Measurements from ENCODE around the gene CDK5RAP2.

CDK5RAP2 gene

DNA sequence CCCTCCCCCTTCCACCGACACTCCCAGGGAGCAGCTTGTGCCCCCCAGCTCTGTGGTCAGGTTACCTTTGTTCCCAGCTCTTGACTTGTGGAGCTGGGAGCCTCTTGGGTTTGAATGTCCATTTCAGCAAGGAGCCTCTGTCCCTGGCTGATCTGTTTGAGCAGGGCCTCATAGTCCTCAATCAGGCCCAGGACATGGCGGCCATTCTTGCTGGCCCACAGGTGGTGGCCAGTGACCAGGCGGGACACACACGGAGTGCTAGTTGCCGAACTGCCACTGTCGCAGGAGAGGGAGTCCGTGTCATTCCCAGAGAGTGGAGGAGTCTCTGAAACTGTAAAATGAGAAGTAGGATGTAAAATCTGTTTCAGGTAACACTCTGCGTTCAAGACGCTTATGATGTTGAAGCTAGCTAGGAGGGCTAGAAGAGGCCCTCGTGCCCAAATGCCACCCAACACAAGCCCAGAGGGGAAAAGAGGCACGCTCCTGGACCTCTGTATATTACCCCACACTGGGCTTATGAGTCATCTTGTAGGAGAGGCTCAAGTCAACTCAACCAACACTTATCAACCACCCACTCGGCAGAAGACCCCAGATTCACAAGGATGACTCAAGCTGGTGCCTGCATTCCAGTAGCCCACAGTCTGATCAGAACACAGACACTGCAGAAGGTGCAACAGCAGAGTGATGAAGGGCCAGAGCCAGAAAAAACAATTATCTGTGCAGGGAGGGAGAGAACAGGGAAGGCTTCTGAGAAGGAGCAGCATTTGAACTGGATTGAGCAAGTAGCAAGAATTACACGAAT is 177.0 kb downstream of the CDK5RAP2 start:
- peak in 1 of 2 donors; percentile 17 for DNase-seq (ENCODE audit: low read depth in 2 of 2)

DNA sequence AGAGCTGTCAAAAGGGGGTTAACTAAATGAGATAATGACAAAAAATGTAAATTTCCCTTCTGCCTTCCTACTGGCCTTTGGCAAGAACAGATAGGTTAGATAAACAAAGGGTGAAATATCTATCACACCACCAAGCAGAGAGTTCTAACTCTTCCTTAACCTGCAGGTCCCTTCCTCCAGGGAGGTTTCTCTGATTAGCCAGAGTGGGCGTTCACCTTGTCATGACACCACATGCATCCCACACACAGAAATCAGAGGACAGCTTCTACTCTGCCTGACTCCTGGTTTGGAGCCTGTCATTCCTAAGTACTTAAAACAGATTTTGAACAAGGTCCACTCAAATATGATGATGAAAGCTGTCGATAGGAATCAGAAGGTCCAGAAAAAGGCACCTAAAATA is 180.0 kb downstream of the CDK5RAP2 start:
- DNase-seq (ENCODE audit: low read depth in 2 of 2) = no peak

DNA sequence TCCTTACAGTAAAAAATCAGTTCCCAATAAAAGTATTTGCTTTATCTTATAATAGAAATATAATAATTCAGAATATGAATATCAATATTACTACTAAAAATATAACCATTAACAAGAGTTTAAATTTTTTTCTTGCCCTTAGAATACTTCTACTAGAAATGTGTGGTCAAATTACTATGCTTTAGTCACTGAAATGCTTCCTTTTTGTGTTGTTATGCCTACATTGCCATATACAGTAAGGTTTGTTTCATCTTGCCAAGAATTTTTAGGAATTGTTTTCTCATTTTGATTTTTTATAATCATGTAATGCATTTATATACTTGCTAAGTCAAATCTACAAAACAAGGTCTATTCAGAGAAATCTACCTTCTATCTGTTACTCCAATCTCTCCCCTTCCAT is 181.7 kb downstream of the CDK5RAP2 start:
- DNase-seq (ENCODE audit: low read depth in 2 of 2) = no peak

DNA sequence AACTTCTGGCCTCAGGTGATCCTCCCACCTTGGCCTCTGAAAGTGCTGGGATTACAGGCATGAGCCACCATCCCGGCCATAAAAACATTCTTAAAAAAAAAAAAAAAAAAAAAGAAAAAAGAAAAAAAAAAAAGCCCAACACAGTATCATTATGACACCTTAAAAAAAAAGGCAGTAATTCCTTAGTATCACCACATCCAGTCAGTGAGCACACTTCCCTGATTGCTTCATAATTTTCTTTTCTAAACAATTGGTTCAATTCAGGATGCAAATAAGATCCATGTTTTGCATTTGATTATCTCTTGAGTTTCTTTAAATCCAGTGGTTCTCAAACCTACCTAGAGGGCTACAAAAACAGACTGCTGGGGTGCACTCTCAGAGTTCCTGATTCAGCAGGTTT is 182.5 kb downstream of the CDK5RAP2 start:
- no peak for DNase-seq (ENCODE audit: low read depth in 2 of 2)

DNA sequence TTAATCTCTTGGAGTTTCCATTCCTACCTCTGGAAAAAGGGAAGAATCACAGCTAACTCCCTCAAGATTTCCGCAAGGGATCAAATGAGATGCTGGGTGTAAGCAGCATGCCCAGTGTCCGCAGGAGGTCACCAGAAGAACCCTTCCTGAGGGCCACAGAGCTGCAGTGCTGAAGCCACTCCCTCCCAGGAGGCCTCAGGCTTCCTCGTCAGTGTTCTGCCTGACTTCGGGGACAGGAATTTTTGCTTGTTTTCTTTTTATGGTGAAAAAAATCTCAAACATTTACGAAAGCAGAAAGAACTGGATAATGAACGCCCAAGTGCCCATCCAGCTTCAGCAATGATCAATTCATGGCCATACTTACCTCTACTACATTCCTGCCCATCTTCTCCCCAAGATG is 183.0 kb downstream of the CDK5RAP2 start:
- DNase-seq (ENCODE audit: low read depth in 2 of 2) = no peak

DNA sequence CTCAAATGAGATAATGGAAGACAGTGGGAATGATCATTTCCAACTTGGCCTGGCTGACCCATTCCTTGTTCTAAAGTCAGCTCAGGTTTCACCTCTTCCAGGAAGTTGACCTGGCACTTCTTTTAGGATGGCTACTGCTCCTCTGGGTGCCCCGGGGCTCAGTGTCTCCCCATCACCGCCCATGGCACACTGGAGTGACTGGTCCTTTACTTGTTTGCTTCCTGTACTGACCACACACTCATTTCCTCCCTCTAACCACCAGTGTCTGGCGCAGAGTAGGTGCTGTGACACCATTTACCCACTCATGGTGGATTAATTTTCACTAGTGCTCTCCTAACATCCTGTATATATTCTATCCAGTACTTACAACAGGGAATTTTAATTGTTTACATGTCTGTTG is 183.5 kb downstream of the CDK5RAP2 start:
- DNase-seq (ENCODE audit: low read depth in 2 of 2) = no peak

DNA sequence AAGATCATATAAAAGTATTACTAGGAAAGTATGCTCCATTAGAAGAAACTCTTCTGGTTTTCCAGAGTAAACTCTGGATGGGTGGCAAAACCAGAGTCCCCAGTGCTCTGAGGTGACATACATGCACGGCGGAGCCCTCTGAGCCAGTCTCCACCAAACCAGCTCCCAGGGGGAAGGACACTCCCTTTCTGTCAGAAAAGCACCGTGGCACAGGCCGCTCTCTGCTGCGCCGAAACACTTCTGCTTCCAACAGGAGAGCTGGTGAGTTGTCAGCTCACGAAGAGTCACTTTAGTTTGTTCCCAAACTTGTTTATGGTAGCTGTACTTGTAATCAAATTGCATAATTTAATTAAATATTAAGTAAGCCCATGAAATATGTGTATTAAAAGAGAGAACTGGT is 184.6 kb downstream of the CDK5RAP2 start:
- DNase-seq (ENCODE audit: low read depth in 2 of 2) = no peak

DNA sequence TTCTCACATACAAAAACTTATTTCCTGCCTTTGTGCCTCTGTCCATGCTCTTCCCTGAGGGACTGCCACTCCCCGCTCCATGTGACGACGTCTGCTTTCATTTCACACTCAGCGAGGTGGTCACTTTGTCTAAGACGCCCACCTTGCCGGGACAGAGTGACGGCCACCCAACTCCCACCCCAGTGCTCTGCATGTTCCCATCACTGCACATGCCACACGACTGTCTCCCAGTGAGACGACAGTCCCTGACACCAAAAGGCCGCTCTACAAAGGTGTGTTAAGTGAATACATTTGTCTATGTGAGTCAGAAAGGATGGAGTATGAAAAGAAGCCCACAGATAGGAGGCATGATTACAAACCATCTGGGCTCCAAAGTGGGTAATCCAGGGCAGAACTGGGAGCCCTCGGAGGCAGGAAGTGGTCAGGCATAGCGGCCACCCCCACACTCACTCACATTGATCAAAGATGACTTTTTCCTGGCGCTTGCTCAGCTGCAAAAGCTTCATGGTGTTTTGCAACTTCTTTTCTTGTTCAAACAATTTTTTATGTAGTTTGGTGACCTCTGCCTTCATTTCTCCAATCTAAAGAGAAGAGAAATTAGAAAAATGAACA is 185.8 kb downstream of the CDK5RAP2 start:
- peak; percentile 48 to 61 for DNase-seq (ENCODE audit: low read depth in 2 of 2)

DNA sequence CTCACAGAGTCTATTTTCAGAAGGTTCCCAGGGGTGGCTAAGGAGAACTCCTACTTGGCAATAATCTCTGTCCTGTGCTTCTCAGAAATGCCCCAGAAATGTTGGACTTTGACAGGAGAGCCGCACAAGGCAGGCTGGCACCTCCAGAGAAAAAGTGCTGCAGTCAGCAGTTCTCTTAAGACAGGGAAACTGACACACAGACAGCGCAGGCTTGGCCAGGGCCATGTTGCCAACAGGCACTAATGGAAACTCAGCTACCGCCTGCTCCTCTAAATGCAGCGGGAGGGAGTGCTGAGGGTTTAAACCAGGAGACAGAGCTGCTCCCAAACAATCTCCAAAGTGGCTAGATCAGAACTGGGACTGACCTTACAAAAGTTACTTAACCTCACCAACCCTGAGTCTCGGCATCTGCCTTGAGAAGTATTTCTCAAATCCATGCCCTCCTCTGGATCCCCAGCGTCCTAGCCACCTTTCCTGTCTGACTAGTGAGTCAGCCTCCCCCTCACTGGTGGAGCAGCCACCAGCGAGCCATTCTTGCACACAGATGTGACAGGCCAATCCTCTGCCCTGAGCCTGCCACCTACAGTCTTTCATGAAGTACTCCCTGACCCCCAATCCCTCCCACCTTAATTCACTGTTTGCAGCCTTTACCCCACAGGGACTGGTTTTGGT is 186.4 kb downstream of the CDK5RAP2 start:
- DNase-seq (ENCODE audit: low read depth in 2 of 2) = peak in 1 of 2 donors; percentile 19

DNA sequence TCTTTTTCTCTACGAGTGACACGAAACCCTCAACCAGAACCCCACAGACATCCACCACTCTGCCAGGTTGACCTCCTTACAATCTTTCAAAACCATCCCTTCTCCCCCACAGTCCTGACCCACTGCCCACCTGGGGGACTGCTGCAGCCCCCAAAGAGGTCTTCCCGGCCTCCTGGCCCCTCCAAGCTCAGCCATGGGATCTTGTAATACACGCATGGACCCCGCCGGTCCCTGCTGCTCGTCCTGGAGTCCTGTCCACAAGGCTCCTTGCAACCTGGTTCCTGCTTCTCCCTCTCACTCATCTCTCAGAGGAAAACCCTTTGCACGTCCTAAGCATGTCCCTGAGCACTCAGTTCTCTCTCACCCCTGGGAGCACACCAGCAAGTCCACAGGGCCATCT is 187.3 kb downstream of the CDK5RAP2 start:
- no peak for DNase-seq (ENCODE audit: low read depth in 2 of 2)

DNA sequence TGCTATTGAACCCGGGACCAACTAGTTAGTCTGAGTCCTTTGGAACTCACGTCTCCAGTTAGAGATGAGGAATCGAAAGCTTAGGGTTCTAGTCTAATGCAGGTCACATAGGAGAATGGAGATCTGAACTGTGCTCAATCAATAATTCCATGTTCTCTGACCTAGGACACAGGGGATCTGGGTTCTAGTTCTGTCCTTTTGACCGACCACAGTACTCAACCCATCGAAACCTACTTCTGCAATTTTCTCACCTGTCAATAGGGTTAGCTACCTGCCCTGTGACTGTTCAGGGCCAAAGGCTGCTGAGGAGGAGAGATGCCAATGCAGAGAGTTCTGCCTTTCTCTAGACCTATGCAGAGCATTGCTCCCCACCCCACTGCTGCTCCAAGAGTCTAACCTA is 187.7 kb downstream of the CDK5RAP2 start:
- DNase-seq (ENCODE audit: low read depth in 2 of 2) = no peak

DNA sequence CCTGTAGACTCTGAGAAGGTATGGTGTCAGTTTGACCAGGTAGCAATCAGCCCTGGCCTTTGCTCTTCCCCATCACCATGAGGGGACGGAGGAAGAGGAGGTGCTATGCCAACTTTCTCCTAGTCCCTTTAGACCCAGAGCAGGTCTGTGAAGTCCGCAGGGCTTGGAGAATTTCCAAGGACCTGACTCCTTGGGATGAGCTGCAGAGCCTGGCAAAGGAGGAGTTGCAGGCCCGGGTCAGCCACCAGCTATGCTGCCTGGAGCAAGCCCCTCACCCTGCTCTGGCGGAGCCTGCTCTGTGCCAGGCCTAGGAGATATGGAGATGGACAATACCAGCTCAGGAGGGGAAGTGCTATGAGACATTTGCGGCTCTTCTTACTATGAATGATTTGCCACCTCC is 188.3 kb downstream of the CDK5RAP2 start:
- no peak for DNase-seq (ENCODE audit: low read depth in 2 of 2)

DNA sequence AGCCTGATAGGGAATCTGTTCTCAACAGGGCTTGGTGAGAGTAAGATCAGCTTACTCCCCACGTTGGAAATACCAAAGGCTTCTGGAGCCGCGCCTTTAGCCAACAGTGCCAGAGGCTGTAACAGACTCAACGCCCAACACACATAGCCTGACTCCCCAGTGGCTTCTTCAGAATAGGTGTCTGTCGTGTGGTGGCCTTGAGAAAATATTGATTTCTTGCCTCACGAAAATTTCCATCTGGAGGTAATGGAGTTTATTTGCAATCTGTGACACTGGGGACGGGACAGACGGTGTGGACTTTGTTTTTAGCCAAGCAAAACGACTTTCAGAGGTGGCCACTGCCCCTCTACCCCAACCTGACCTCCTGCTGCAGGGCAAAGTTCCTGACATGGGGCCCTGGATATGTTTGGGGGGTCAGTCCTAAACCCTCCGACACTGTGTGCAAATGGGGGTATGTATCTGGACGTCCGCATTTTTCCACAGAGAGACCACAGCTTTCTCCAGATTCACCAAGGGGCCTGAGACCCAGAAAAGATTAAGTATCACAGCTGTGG is 189.3 kb downstream of the CDK5RAP2 start:
- no peak for DNase-seq (ENCODE audit: low read depth in 2 of 2)

DNA sequence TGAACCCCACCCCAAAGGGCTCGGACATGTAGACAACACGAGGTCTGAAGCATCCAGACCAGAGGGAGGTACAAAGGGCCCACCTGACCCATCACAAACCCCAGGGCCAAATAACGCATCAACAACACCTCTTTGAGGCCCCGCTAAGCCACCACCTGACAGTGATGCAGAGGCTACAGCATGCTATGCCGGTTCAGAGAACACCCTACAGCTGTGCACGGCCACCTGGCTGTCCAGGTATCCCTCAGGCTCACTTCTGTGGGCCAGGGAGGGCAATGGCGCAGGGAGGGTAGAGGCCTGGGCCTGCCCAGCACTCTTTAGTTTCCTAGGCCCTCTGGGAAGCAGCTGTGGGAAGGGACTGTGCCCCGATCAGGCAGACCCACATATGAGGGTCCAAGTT is 190.1 kb downstream of the CDK5RAP2 start:
- DNase-seq (ENCODE audit: low read depth in 2 of 2) = no peak

DNA sequence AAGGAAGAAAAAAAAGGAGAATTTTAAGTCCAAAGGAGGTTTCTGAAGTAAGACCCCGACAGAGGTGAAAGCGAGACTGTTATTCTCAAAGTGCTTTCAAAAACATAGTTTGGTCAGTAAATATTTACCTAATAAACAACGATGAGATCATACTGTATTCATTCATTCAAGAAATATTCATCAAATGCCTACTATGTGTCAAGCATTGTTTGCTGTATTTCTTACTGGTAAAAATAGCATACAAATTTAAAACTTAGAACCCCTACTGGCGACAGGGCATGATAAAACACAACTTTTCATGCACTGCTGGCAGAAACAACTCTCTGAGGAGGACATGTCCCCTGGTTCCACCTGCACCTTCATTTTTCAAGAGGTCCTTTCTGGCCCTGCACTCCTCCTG is 190.7 kb downstream of the CDK5RAP2 start:
- no peak for DNase-seq (ENCODE audit: low read depth in 2 of 2)

DNA sequence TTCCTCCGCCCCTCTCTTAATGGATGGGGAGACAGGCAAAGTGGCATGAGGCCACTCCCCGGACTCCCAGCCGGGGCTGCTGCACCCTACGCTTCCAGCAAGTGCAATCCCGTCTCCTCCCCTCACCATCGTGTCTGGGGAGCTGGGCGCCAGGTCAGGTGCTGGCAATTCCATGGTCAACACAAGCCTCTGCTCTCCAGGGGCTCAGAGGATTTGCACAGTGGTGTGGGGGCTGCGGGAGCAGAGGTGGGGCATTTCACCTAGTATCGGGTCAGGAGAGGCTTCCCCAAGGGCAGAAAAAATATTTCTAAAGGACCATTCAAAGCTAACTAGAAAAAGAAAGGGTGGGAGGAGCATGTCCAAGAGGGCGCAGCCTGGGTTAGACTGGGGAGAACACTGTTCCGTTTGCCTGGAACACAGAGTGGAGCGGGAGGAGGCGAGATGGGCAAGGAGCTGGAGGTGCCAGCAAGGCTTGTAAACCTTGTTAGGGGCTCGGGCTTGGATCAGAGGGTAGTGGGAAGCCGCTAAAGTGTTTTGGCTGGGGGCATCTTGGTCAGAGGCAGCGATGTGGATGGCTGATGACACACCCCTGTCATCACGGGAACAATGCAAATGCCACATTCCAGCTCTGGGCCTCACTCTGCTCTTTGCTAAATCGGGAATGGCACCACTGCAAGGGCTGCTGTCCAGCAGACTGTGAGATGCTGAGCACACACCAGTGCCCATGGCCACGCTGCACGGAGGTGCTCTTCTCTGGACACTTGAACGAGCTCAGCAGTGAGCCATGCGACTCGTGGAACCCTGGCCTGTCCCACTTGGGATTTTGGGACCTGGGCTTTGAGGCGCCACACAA is 191.7 kb downstream of the CDK5RAP2 start:
- DNase-seq (ENCODE audit: low read depth in 2 of 2) = no peak

DNA sequence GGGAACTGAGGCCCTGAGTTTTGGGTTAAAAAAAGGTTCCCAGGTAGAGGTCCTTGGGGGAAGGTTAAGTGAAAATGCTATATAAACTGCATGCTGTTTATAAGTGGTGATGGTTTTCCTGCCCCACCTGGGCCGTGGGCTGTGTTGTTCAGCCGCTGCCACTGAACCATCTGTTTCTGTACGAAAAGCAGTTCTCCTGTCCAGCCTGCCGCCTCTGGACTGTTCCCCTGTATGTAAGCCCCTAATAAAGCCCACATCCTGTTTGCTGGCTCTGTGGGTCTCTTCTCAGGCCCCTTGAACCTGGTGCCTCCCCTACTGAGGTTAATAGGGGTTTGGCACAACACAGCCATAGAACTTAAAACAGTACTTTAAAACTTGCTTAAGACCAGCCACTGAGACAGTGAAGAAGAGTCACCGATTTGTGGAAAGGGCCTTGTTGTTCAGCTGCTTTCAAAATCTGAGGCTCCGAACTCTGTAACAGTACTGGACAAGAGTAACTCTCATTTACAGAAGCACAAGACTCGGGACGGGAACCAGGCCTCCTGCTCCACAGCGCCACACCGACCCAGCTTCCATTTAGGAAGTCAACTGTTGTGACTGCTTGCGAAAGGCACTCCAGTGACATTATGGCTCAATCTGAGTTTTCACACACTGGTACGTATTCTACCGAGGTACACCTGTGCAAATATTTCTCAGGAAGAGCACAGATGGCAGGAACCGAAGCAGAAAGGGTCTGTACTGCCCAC is 192.5 kb downstream of the CDK5RAP2 start:
- no peak for DNase-seq (ENCODE audit: low read depth in 2 of 2)

DNA sequence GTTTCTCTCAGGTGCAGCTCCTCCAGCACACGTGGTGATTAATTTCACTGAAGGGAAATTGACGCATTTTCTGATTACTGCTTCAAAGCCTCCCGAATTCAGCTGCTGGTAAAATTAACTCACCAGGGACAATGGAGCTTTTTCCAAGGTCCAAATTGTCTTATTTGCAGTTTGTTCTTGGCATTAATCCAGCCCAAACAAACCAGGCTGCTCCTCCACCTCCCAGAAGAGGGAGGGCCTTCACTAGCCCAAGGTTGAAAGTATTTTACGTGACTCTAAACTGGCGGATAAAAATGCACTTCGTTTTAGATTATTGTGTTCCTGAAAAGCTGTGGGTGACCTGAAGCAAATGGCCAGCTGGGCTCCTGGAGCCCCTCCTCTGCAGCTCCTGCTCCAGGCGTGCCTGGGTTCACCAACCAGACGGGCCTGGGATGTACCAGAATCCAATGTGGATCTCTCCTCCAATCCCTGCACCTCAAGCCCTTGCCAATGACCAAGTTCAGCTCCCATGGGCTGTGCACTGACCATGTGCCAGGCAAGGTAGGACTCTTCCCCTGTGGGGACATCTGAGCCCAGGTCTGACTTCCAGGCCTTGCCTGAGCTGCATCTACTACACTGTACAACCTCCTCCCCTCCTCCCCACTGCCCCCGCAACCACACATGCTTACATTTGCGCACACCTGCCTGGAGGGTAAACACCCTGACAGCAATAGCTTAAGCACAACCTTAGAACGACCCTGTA is 193.4 kb downstream of the CDK5RAP2 start:
- no peak for DNase-seq (ENCODE audit: low read depth in 2 of 2)

DNA sequence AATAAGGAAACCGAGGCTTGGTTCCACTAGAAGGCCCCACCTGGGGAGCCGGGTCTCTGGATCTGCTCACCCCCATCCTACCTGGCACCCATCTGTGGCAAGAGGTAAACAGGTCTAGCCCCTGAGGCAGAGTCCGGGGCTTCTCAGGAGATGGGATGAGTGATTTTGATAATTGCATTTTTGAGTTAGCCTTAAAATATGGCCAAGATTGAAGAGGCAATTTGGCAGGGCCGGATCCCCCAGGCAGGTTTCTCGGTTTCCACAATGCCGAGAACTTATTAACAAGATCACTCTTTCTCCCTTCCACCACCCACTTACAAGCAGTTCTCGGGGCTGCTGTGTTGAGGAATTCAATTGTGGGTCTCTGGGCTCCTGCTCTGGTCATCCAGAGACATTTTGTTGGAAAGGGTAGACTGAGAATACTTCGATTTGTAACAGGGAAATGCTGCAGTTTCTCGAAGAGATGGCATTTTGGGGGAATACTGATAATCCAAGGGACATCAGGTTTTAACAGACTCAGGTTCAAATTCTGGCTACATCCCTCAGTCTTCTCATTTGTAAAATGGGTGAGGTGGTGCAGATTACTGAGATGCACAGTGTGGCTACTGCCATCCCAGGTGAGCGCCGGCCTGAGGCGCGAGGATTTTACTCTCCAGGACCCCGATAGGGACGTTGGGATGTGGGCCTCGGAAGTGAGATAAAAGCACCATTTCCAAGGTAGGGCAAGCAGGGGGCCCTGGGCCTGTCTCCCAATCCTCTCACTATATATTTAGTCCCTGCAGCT is 194.2 kb downstream of the CDK5RAP2 start:
- no peak for DNase-seq (ENCODE audit: low read depth in 2 of 2)

DNA sequence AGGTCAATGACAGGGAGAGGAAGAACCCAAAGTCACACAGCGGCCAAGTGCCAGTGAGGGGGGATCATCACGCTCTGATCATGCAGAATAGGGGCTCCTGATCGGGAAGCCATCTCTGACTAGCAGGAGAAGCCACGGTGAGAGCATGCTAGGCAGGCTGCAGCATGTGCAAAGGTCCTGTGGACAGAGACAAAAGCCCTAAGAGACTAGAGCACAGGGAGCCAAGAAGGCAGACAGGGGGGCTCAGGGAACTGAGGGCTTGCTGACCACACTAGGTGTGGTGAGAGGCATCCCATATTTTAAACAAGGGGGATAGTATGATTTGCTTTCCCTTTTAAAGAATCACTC is 195.1 kb downstream of the CDK5RAP2 start:
- DNase-seq (ENCODE audit: low read depth in 2 of 2) = no peak
